DMS53 (cell line): ENCODE data around the gene HES5.

ENCODE experiments used
- DNase-seq: peaks from one replicate; lab custom pipeline; 2025; lab: John Stamatoyannopoulos, UW

HES5 gene

GRCh38 chr1:2479186-2479585 lies 50.9 kb downstream of the HES5 start:
- no peak for DNase-seq
